ENCODE data around the gene DOHH.

The DOHH gene

DNA sequence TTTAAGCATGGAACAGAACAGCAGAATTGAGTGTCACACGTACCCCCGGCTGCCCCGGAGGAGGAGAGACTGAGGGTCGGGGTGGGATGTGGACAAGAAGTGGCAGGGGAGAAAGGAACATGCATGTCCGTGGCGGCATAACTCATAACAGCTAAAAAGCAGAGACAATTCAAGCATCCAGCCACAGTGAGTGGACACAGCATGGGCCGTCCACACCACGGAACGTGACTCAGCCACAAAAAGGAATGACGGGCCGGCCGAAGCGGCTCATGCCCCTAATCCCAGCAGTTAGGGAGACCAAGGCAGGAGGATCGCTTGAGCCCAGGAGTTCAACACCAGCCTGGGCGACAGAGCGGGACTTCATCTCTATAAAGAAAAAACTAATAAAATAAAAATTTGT is 7.6 kb downstream of the DOHH start:
- DNase-seq (ENCODE audit: low read depth) = no peak
- no peak overlapping the region for H3K4me3 ChIP-seq (ENCODE audit: low read depth, low read length)
- TF ChIP-seq, protein P1, sequence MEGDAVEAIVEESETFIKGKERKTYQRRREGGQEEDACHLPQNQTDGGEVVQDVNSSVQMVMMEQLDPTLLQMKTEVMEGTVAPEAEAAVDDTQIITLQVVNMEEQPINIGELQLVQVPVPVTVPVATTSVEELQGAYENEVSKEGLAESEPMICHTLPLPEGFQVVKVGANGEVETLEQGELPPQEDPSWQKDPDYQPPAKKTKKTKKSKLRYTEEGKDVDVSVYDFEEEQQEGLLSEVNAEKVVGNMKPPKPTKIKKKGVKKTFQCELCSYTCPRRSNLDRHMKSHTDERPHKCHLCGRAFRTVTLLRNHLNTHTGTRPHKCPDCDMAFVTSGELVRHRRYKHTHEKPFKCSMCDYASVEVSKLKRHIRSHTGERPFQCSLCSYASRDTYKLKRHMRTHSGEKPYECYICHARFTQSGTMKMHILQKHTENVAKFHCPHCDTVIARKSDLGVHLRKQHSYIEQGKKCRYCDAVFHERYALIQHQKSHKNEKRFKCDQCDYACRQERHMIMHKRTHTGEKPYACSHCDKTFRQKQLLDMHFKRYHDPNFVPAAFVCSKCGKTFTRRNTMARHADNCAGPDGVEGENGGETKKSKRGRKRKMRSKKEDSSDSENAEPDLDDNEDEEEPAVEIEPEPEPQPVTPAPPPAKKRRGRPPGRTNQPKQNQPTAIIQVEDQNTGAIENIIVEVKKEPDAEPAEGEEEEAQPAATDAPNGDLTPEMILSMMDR (conservative IDR thresholded peaks at IDR 0.05; ENCODE audit: low read depth, low read length) = no peak

GRCh38 chr19:3492131-3492839 is 8.2 kb downstream of the DOHH start:
- H3K4me3 ChIP-seq (ENCODE audit: low read depth, low read length) = no peak overlapping the region
- TF ChIP-seq, protein P1 (conservative IDR thresholded peaks at IDR 0.05; ENCODE audit: low read depth, low read length) = no peak
- DNase-seq (ENCODE audit: low read depth) = no peak

GRCh38 chr19:3491396-3492119 is 8.9 kb downstream of the DOHH start:
- DNase-seq (ENCODE audit: low read depth) = no peak
- H3K4me3 ChIP-seq (ENCODE audit: low read depth, low read length) = no peak overlapping the region
- TF ChIP-seq, protein P1 (conservative IDR thresholded peaks at IDR 0.05; ENCODE audit: low read depth, low read length) = no peak

GRCh38 chr19:3483226-3483628 is 17.2 kb downstream of the DOHH start, which contains the start of gene SMIM44:
SMIM44 (minus strand) TSS chr19:3483441; CDS start chr19:3483403, 38 bp downstream.
- no peak for DNase-seq (ENCODE audit: low read depth)
- TF ChIP-seq, protein P1 (conservative IDR thresholded peaks at IDR 0.05; ENCODE audit: low read depth, low read length) = no peak
- H3K4me3 ChIP-seq (ENCODE audit: low read depth, low read length) = no peak within 1 kb of the TSS

DNA sequence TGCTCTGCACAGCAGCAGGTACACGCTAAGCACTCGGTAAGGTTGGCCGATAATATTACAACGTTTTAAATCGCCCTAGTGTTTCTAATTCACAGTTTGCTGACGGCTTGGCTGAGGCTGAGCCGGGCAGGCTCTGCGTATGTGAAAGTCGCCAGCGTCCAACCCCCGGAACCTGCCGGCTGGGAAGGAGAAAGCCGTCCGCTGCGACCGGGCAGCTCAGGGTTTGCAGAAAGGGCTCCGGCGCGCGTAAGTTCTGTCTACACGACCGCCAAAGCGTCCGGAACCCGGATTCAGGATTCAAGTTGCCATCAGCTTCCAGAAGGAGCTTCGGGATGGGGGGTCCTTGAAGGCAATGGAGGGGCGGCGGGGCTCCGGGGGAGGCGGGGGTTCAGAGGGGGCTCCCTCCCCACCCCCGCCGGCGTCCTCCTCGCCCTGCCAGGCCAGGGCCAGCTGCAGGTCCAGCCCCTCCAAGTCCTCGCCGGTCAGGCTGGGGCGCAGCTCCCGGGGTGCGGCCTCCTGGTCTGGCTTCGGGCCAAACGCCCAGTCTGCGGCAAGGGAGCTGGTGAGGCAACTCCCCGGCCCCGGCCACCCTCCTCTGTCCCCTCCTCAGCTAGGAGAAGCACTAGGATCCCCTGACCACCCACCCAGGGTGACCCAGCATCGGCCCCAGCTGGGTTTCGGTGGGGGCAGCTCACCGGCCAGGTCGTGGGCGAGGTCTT is 17.8 kb downstream of the DOHH start:
- no peak for DNase-seq (ENCODE audit: low read depth)
- no peak overlapping the region for H3K4me3 ChIP-seq (ENCODE audit: low read depth, low read length)
- TF ChIP-seq, protein P1 (conservative IDR thresholded peaks at IDR 0.05; ENCODE audit: low read depth, low read length) = no peak

- DNase-seq (ENCODE audit: low read depth) = no peak
- TF ChIP-seq, protein P1 (conservative IDR thresholded peaks at IDR 0.05; ENCODE audit: low read depth, low read length) = no peak
- H3K4me3 ChIP-seq (ENCODE audit: low read depth, low read length) = no peak overlapping the region
Observed at GRCh38 chr19:3481241-3482090, 19.0 kb downstream of the DOHH start.
